Ovary (tissue), 3 donors: ENCODE measurements around the gene OSBPL5.

Source experiments
- CTCF ChIP-seq, 3 donors: fragments of 450-650 bp in 2 of 3; fragments of 200-600 bp in 1 of 3; IDR thresholded peaks; one replicate each; pipeline versions ENCODE4 v1.5.1 to v1.8.0; 2016 to 2022; ENCODE audit warnings: antibody characterized with exemption in 3 of 3, mild to moderate bottlenecking in 1 of 3
- EP300 ChIP-seq: sonication (generic); formaldehyde crosslinking; IDR thresholded peaks from one replicate; pipeline ENCODE4 v1.6.1; 2017; ENCODE audit warnings: antibody characterized with exemption
- POLR2A ChIP-seq: fragments of 450-650 bp; IDR thresholded peaks from one replicate; pipeline ENCODE4 v1.6.1; 2017; ENCODE audit warnings: antibody characterized with exemption, mild to moderate bottlenecking, moderate library complexity
- donor health status: DM: no; HTN: no; CAD: no.

- no peak for TF ChIP-seq CTCF (IDR thresholded peaks at IDR 0.05)
- TF ChIP-seq POLR2A, result no peak
- TF ChIP-seq EP300, result no peak
These were observed 23.5 kb upstream of the OSBPL5 start for GRCh38 chr11:3188496-3189195.
